ENCODE results near the gene IGF2R.

The IGF2R gene

GRCh38 chr6:160142115-160142715, 173.3 kb downstream of the IGF2R start:
- no peak for DNase-seq

GRCh38 chr6:160146454-160147145, 177.7 kb downstream of the IGF2R start:
- DNase-seq, result no peak

- no peak for DNase-seq
Measured at GRCh38 chr6:160147146-160147536, 178.3 kb downstream of the IGF2R start.

- no peak for DNase-seq
Measured at GRCh38 chr6:160154471-160154870, 185.6 kb downstream of the IGF2R start.

GRCh38 chr6:160156842-160157241, 188.0 kb downstream of the IGF2R start:
- DNase-seq, result no peak

- no peak for DNase-seq
Measured at GRCh38 chr6:160160450-160160849, 191.6 kb downstream of the IGF2R start.
